Measurements from ENCODE around the gene MAPK1IP1L.

GRCh38 chr14:55092341-55092740 is 40.9 kb downstream of the MAPK1IP1L start:
- TF ChIP-seq CTCF (IDR thresholded peaks at IDR 0.05): no peak
- TF ChIP-seq POLR2A (IDR thresholded peaks at IDR 0.05): no peak
